HT1080 (cell line): ENCODE data around the gene KRTAP19-6. TPM values are rescaled to one million over a fixed set of nuclear protein-coding genes. Genes with fewer than 3 reads are reported as not detected.

Experiments
- small RNA-seq: library from RNA; depleted of rRNA; stranded (forward); fragments of <200 nt; gene quantifications from one replicate; pipeline ENCODE3, GENCODE V24; 2014
- total RNA-seq: library from RNA; depleted of rRNA; stranded (reverse); fragments of >200 nt; shearing (Covaris generic); gene quantifications from 2 replicates; pipeline ENCODE4 v1.2.3, GENCODE V29; 2014; rRNA removed

The KRTAP19-6 gene
- total RNA-seq, 1 experiment from 2014 or later, result not detected

Small RNA genes lying within 50 kb of the gene (small RNA-seq; reads per million reads assigned to genes)
- not detected for gene AP000567.1
- gene KRTAP19-10P, result not detected
- not detected for gene KRTAP19-11P
- gene KRTAP19-9P, result not detected
- gene KRTAP22-2, result not detected

Other genes starting within 250 kb of the KRTAP19-6 start
- not detected in 2 replicates for gene KRTAP26-1, start 221.5 kb downstream of the KRTAP19-6 start, total RNA-seq
- not detected in 2 replicates for gene KRTAP27-1, start 204.2 kb downstream of the KRTAP19-6 start, total RNA-seq
- gene KRTAP23-1, start 193.3 kb downstream of the KRTAP19-6 start, total RNA-seq, result not detected in 2 replicates
- gene KRTAP13-2, start 169.6 kb downstream of the KRTAP19-6 start, total RNA-seq, result not detected in 2 replicates
- not detected in 2 replicates for gene KRTAP13-1, start 145.8 kb downstream of the KRTAP19-6 start, total RNA-seq
- gene KRTAP13-3, start 115.9 kb downstream of the KRTAP19-6 start, total RNA-seq, result not detected in 2 replicates
- gene KRTAP13-4, start 111.6 kb downstream of the KRTAP19-6 start, total RNA-seq, result not detected in 2 replicates
- not detected in 2 replicates for gene KRTAP15-1, start 101.6 kb downstream of the KRTAP19-6 start, total RNA-seq
- gene KRTAP19-1, start 61.5 kb downstream of the KRTAP19-6 start, total RNA-seq, result not detected in 2 replicates
- gene KRTAP19-2, start 54.4 kb downstream of the KRTAP19-6 start, total RNA-seq, result not detected in 2 replicates
- gene KRTAP19-3, start 49.9 kb downstream of the KRTAP19-6 start, total RNA-seq, result not detected in 2 replicates
- not detected in 2 replicates for gene KRTAP19-4, start 44.7 kb downstream of the KRTAP19-6 start, total RNA-seq
- not detected in 2 replicates for gene KRTAP19-5, start 39.7 kb downstream of the KRTAP19-6 start, total RNA-seq
- not detected in 2 replicates for gene KRTAP19-7, start 19.4 kb upstream of the KRTAP19-6 start, total RNA-seq
- gene KRTAP22-2, start 48.5 kb upstream of the KRTAP19-6 start, total RNA-seq, result not detected in 2 replicates
- gene KRTAP6-3, start 50.6 kb upstream of the KRTAP19-6 start, total RNA-seq, result not detected in 2 replicates
- not detected in 2 replicates for gene KRTAP6-2, start 57.0 kb upstream of the KRTAP19-6 start, total RNA-seq
- not detected in 2 replicates for gene KRTAP22-1, start 59.2 kb upstream of the KRTAP19-6 start, total RNA-seq
- not detected in 2 replicates for gene KRTAP6-1, start 72.1 kb upstream of the KRTAP19-6 start, total RNA-seq
- gene KRTAP20-1, start 74.6 kb upstream of the KRTAP19-6 start, total RNA-seq, result not detected in 2 replicates
- not detected in 2 replicates for gene KRTAP20-4, start 78.8 kb upstream of the KRTAP19-6 start, total RNA-seq
- not detected in 2 replicates for gene KRTAP20-2, start 93.3 kb upstream of the KRTAP19-6 start, total RNA-seq
- gene KRTAP20-3, start 101.0 kb upstream of the KRTAP19-6 start, total RNA-seq, result not detected in 2 replicates
- gene KRTAP21-3, start 176.9 kb upstream of the KRTAP19-6 start, total RNA-seq, result not detected in 2 replicates
- not detected in 2 replicates for gene KRTAP21-2, start 205.4 kb upstream of the KRTAP19-6 start, total RNA-seq
- gene KRTAP21-1, start 213.6 kb upstream of the KRTAP19-6 start, total RNA-seq, result not detected in 2 replicates